GM12892 (cell line): ENCODE results near the gene EMILIN2.

ENCODE experiments used
- POLR2A ChIP-seq: IDR thresholded peaks from 2 replicates; pipeline ENCODE4 v1.6.1; 2011; ENCODE audit warnings: low read depth, low read length, control low read depth
- POLR2AphosphoS5 ChIP-seq: IDR thresholded peaks from 2 replicates; pipeline ENCODE4 v1.6.1; 2011; ENCODE audit warnings: low read depth, low read length, control low read depth
- TAF1 ChIP-seq: IDR thresholded peaks from 2 replicates; pipeline ENCODE4 v1.6.1; 2011; ENCODE audit warnings: low read depth, mild to moderate bottlenecking, control low read depth, low read length, borderline replicate concordance

GRCh38 chr18:2917259-2918047 lies 70.6 kb downstream of the EMILIN2 start:
- TF ChIP-seq POLR2A (no peak), TAF1 (no peak), POLR2AphosphoS5 (no peak)
